SH-SY5Y (cell line): ENCODE measurements around the gene PLD5.

Source experiments
- GATA2 ChIP-seq: IDR thresholded peaks from 2 replicates; pipeline ENCODE4 v1.6.1; 2011; ENCODE audit warnings: mild to moderate bottlenecking, low read depth, low read length
- GATA3 ChIP-seq: IDR thresholded peaks from 2 replicates; pipeline ENCODE4 v1.6.1; 2011; ENCODE audit warnings: low read depth, mild to moderate bottlenecking, low read length, moderate library complexity

PLD5 gene

DNA sequence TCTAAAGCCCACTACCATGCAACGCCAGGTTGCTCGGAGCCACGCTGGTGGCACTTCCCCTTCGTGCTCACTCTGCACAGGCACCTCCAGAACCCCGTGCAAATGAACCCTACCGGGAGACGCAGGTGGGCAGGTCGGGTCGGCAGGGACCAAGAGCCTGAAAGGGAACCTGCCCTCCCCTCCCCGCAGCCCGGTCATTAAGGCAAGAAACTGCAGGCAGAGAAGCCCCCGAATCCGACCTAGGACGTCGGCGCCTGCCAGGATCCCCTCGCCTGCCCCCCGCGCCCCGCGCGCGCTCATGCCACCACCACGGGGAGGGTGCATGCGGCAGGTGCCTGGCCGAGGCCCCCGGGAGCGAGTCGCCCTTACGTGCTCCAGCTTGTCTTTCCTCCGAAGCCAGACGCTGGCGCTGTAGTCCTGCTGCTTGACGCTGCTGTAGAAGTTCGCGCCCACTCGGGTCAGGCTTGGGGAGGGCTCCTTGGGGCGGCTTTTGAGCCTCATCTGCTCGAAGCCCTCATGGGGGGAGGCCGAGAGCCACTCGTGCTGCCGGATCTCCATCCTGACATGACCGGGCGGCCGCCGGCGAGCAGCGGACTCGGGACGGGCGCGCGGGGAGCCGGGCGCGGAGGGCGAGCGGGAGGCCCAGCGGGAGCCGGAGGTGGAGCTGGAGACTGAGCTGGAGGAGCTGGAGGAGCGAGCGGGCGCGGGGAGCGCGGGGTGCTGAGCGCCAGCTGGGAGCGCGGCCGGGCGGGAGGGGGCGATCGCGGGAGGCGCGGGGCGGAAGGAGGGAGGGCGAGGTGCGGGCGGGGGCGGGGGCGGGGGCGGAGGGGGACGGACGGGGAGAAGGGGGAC, 552 bp downstream of the PLD5 start:
- TF ChIP-seq GATA3 = no peak
- peak; percentile 28; the same call in 1 of the 2 replicates for TF ChIP-seq GATA2

DNA sequence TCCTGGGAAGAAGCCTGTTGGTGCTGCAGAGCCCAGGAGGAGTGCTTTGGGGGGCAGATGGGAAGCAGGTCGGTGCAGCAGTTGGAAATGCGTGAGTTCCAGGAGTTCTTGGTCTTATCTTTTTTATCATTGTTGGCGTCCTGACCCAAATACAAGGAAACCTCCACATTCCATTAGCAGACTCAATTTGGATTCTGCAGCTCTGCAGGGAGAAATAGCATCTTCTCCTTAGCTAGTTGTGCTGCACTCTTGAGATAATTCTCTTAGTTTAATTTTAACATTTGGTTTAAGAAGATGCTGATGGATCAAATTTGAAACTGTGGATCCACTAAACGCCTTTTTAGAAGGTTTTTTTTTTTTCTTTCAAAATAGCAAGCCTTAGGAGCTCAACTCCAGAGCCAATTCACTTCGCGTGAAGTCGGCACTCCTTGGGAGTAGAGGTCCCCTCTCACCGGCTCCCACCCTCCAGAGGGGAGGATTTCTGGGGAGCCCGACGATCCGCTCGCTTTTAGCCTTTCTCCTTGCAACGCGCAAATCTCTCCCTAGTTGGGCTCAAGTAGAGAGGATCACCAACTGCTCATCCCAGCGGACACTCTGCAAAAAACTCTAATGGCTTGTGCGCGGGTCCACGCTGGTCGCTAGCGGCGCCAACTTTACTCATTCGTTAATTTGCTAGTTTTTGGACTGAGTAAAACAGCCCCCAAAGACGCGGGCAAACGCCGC, 1.3 kb downstream of the PLD5 start:
- TF ChIP-seq GATA2 = 0 out of 2 replicates have a peak, but pooled peaks have one; percentile 26
- TF ChIP-seq GATA3 = no peak

DNA sequence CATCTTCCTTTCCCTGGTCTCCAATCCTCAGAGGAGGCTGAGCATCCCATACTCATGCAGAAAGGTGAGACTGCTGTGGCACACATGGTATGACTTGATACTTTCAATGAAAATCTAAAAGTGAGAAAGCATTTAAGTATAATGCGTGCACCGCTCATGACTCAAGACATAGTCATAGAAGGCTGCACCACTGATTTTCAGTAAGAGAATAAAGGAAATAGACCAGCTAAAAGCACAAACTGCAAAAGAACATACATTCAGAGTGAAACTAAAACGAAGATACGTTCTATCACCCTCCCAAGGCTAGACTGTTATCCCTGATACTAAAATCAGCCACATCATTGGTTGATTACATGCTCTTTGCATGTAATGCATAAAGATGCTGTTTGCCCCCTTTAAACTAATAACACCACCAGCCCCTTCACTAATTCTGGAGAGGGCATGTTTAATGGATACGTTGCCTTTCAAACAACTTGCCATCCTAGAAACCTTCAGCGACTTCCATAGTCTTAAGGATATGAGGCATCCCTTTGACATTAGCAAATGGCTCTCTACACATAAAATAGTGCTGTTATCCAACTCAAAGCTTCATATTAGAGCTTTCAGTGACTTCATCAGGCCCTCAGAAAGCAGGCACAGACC, 2.1 kb downstream of the PLD5 start:
- TF ChIP-seq GATA3 = no peak
- no peak for TF ChIP-seq GATA2

DNA sequence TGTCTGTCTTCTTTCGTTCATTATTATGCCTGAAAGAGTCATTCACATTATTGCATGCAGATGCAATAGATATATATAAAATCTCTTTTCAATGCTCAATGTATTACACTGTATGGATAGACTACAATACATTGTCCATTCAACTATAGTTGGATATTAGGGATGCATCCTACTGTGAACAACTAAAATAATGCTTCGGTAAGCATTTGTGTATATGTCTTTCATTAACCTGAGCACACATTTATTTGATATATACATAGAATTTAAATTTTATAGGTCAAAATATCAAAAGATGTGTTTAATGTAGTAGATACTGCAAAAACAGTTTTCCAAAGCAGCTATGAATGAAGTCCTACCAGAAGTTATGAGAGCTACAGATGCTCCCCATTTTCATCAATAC, 8.9 kb downstream of the PLD5 start:
- no peak for TF ChIP-seq GATA2
- TF ChIP-seq GATA3 = no peak

DNA sequence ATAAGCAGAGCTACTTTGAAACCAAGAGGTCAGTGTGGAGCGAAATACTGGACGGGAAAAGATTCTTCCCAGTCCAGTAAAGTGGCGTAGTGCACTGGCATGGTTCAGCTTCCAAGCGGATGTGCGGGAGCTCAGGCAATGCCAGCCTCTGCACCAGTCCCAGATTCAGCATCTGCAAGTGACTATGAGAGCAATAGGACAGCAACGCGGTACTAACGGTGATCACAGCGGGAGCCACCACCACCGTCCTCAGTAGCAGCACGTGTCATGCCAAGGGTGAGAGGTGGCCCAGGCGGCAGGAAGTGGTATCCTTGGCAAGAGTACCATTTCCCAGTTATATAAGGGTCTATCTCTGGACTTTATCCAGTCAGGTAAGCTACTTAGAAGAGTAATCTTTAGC, 17.8 kb downstream of the PLD5 start:
- TF ChIP-seq GATA2 (no peak), GATA3 (no peak)

DNA sequence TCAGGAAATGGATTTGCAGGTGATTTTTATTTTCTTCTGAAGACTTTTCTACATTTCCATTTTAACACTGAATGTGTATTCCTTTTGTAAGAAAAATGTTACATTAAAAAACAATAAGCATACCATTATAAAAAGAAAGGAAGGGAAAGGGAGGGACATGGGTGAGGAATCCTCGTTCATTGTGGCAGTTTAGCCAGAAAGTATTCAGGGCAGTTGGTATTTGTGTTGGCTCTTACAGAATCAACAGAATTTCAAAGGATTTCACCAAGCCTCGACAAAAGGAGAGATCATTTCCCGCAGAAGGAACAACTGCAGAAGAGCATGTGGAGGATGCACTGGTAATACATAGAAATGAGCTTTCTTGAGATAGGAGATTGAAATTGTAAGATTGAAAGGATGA, 35.0 kb downstream of the PLD5 start:
- TF ChIP-seq GATA2 = no peak
- TF ChIP-seq GATA3 = no peak

DNA sequence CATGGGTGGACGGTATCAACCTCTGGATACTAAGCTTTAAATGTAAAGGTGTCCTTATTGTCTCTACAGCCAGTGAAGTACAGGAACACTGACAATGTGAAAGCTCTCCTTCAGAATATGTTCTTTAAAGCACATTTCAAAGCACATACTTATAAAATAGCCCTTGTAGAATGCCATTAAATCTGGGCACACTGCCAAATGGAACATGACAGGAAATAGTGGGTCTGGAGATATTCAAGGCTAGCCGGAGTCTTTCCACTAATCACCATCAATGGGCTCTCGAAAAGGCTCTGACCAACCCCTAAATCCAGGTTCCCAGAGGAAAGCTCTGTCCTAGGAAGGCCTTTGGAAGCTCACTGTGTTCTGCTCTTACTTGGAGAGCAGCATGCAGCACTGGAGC, 46.6 kb downstream of the PLD5 start:
- TF ChIP-seq GATA3 = no peak
- no peak for TF ChIP-seq GATA2

DNA sequence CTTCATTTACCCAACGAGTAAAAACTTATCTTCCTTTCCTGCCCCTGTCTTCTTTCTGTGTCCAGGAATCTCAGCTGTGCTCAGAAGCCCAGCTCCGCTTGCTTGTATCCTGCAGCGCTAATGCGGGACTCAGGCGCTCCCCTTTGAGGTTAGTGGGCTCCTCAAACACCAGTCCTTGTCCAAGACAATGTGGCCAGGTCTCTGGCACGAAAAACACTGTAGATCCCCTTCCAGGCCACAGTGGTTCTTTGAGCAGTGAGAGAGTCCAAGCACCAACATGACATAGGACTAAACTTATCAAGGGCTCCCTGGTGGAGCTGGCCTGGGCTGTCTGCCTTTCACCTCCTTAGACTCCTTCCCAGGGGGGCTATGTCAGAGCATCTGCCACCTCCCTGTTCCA, 53.7 kb downstream of the PLD5 start:
- TF ChIP-seq GATA3 = no peak
- TF ChIP-seq GATA2 = no peak

DNA sequence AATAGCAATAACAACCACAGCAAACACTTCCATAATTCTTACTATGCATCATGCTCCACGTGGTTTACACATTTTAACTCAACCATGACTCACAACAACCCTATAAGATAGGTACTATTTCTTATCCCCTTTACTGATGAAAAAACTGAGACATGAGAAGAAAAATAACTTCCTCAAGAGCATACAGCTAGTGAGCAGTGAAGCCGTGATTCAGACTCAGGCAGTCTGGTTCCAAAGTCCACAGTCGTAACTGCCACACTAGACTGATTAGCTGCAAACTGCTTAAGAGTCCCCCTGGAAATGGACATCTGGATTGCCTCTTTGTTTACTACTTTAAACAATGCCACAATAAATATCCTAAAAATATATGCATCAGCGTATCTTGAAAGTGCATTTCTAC, 55.7 kb downstream of the PLD5 start:
- TF ChIP-seq GATA3 (no peak), GATA2 (no peak)

DNA sequence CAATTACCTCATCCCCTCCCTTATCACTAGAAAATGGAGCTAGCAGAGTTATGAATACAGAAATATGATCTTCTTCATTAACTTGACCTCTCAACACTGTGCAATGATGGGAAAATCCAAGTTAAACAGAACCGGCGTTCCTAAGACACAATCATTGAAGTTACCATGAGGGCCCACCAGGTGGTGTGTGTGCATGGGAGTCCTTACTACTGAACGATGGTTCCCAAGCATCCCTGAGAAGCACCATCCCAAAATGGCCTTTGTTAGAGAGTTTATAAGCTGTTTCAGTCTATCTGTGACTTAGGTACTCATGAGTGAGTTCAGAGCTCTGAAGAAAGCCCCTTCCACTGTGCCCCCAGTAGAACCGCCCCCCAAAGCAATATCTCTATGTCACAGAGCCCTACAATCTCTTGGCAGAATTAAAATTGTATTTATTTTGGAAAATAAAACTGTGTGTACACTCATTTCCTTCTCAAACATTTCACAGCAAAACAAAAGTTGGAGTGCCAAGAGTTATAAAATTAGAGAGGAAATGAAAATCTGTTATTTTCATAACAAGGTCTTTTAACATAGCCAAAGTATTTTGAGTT, 56.8 kb downstream of the PLD5 start:
- no peak for TF ChIP-seq GATA2
- TF ChIP-seq GATA3 = no peak

DNA sequence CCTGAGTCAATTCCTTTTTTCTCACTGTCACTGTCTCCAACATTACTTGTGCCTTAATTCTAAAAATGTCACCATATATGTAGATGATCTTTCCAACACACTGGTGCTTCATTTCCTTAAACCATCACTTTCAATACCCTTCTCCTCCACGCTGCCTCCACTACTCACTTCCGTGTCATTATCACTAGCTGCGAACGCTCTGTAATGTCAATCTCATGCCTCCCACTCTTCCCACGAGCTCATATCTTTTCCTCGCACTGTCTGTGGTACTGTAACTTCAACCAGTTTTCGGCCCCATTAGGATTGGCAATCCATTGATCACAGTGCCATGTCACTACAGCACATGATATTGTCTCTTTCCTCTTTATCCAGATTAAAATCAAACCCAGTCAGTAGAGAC, 61.6 kb downstream of the PLD5 start:
- TF ChIP-seq GATA2 (no peak), GATA3 (no peak)

DNA sequence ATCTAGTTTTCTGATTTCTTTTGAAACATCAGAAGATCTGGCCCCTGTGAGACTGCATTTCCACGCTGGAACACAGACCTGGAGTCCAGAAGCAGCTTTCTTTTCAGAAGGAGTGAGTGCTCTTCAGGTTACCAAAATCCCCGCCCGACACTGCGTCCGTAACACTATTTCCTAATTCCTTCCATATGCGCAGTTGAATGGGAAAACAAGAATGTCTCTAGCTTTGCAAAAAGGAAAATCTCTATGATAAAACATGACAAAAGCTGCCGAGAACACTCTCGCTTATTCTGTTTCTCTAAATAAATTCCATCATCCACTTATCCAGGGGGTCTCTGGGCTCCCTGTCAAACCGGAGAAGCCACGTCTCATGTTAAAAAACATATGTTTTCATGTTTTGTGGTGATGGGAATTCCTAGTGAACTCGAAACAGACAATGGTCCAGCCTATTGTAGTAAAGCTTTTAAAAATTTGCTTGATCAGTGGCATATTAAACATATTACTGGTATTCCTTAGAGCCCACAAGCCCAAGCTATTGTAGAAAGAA, 67.7 kb downstream of the PLD5 start:
- TF ChIP-seq GATA3 = no peak
- TF ChIP-seq GATA2 = no peak

DNA sequence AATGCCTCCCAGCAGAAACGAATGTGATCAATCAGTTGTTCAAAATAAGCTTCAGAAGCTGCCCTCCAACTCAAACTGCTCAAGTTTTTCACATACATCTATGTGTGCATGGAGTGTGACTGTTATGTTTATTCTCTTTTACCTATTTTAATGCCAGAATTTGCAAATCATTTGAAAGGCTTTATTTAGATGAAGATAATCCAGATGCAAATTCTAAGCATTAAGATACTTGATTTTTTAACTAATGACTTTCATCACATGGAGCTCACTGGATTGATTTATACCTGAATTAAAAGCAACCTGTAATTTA, 69.5 kb downstream of the PLD5 start:
- TF ChIP-seq GATA2 = no peak
- no peak for TF ChIP-seq GATA3
